ENCODE results near the gene HAPLN1.

The HAPLN1 gene

GRCh38 chr5:83636156-83636555 is 84.5 kb downstream of the HAPLN1 start:
- no peak for DNase-seq

GRCh38 chr5:83633285-83633684 is 87.4 kb downstream of the HAPLN1 start:
- DNase-seq: no peak

GRCh38 chr5:83632874-83633273 is 87.8 kb downstream of the HAPLN1 start:
- DNase-seq: no peak

GRCh38 chr5:83628360-83628759 is 92.3 kb downstream of the HAPLN1 start:
- no peak for DNase-seq

GRCh38 chr5:83614841-83615240 is 105.8 kb downstream of the HAPLN1 start:
- no peak for DNase-seq

GRCh38 chr5:83608122-83608521 is 112.5 kb downstream of the HAPLN1 start:
- no peak for DNase-seq

GRCh38 chr5:83595217-83595616 is 125.4 kb downstream of the HAPLN1 start:
- DNase-seq: no peak

- DNase-seq: no peak
Measured at GRCh38 chr5:83590966-83591365, 129.7 kb downstream of the HAPLN1 start.

GRCh38 chr5:83589786-83590185 is 130.9 kb downstream of the HAPLN1 start:
- no peak for DNase-seq

Data from activated naive CD4-positive, alpha-beta T cell (primary cell).